ENCODE measurements around the gene PAGE1.
"Not testable (repeated sequence)": the region's sequence is repeated elsewhere in the genome, so short reads cannot be mapped to it uniquely, and the experiment has no call there.

Gene PAGE1, protein sequence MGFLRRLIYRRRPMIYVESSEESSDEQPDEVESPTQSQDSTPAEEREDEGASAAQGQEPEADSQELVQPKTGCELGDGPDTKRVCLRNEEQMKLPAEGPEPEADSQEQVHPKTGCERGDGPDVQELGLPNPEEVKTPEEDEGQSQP

DNA sequence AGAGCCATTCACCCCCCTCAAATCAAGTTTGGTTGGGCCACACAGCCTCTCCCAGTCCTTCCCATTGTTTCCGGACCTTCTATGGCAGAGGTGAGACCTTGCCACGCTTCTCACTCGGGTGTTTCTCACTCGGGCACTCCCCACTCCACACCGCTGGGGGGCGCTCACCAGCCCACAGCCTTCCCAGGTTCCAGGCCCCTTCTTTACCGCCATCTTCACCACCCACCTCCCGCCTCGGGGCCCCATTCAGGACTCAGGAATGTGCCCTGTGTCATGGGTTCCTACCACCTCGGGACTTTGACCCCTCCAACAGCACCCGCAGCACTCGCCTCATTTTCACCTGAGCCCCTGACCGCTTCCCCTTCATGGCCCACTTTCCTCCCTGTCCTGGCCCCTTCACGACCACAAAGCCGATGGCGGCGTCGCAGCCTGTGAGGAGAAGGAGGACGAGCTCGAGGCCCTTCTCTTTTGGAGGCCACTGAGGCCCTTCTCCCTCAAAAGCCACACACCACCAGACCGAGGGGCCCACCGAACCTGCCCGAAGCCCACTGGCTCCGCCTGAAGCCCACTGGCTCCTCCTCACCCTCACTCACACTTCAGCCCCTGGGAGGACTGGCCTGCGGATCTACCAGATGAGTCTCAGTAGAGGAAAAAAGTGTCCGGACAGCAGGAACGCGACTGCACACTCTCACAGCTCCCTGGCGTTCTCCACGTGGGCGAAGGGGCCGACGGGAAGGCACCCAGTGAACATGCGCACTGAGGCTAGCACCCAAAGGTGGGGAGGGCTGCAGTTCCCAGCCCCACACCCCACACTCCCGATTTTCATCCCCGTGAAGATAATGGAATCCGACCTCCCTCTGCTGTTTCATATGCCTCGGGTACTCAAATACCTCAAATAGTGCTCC lies at the start of gene PAGE1:
Gene PAGE1, minus strand, starts transcription at position 709 of the 905 bp plus-strand sequence. CDS start 1,214 bp downstream, outside the sequence.
- no peak for DNase-seq

DNA sequence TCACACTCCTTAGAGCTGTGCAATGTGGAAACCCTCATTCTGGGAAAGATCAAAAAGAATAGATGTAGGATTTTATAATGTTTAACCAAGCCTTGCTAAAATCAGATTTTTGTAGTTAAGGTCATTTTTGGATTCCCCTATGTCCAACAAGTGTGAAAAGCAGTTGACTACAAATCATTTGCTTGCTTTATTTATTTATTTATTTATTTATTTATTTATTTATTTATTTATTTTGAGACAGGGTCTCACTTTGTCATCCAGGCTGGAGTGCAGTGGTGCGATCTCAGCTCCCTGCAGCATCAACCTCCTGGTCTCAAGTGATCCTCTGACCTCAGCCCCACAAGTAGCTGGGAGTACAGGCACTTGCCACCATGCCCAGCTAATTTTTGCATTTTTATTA lies 45.7 kb upstream of the PAGE1 start:
- DNase-seq: not testable (repeated sequence)

DNA sequence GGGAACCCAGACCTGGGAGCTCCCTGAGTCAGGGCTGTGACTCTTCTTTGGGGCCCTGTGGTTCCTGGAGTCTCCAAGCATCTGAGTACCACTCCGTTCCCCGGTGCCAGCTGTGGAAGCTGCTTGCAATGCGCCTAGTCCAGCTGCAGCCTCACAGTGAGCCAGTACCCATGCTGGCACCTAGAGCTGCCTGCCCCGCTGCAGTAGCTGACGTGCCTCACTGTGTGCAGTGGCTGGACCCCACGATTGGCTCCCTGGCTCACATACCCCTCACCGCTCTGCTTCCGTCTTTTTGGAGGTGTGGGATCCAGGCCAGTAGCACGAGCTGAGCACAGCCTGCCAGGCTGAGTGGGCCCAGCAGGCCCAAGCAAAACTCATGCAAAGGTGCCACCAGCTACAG lies 32.1 kb upstream of the PAGE1 start:
- no peak for DNase-seq

DNA sequence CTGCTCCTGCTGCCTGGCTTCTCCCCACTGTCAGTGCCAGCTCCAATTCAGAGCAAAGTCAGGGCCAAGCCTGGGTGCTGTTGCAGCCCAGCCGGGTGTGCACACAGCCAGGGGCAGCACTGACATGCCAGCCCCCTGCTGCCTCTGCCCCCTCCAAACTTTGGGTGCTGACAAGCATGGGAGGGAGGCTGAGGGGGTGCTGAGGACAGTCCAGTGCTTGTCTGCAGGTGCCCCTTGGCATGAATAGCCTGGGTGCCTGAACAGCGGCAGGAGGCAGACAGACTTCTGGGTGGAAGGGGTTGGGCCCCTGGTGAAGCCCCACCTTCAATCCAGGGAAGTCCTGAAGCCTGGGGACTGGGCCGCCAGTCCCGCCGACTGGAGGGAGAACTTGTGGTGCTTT lies 31.2 kb upstream of the PAGE1 start:
- DNase-seq: no peak

GRCh38 chrX:49725923-49726904 lies 30.4 kb upstream of the PAGE1 start:
- DNase-seq: no peak

DNA sequence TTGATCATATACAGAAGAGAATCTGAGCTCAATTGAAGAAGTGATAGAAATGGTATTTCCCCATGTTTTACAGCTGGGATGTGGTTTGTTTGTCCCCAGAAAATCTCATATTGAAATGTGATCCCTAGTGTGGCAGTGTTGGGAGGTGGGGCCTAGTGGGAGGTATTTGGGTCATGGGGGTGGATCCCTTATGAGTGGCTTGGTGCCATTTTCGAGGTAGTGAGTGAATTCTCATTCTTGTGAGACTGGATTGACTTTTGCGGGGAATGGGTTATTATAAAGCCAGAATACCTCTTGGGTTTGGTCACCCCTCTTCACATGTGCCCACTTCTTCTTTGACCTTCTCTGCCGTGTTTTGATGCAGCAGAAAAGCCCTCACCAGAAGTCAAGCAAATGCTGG lies 29.6 kb upstream of the PAGE1 start:
- no peak for DNase-seq

- DNase-seq: not testable (repeated sequence)
Measured at GRCh38 chrX:49720106-49720505, 24.3 kb upstream of the PAGE1 start.

DNA sequence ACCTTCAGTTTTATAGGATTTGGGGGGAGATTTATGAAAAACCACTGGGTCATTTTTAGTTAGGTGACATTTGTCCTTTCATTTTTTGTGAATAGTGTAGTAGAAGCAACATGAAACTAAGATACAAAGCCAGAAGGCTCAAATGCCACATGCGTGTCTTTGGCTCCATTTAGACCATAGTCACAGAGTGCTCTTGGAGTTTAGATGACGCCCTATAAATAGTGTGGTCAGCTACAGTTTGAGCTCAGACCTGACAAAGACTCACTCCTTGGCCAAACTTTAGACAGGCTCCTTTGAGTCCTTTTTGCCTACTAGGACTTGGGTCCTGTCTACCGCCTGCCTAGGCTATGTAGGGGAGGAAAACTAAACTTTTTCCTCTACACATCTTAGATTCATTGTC lies 16.8 kb upstream of the PAGE1 start:
- DNase-seq: no peak

- no peak for DNase-seq
Measured at GRCh38 chrX:49710744-49711319, 15.0 kb upstream of the PAGE1 start.

- DNase-seq: no peak
Measured at GRCh38 chrX:49704691-49705404, 9.1 kb upstream of the PAGE1 start.

- no peak for DNase-seq
Measured at GRCh38 chrX:49701933-49702332, 6.1 kb upstream of the PAGE1 start.

GRCh38 chrX:49701323-49701722 lies 5.5 kb upstream of the PAGE1 start:
- DNase-seq: no peak

- no peak for DNase-seq
Measured at GRCh38 chrX:49675075-49675719, 20.6 kb downstream of the PAGE1 start.

DNA sequence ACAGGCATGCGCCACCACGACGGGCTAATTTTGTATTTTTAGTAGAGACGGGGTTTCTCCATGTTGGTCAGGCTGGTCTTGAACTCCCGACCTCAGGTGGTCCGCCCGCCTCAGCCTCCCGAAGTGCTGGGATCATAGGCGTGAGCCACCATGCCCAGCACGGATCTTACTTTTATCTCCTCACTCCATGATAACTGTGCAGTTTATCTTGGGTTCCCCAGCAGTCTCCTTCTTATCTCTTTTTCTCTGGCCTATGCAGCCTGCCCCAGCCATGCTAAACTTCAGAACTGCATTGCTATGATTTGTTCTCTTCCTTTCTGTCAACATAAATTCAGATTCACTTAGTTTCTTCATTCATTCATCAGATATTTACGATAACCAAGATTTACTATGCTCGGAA lies 22.4 kb downstream of the PAGE1 start:
- no peak for DNase-seq

DNA sequence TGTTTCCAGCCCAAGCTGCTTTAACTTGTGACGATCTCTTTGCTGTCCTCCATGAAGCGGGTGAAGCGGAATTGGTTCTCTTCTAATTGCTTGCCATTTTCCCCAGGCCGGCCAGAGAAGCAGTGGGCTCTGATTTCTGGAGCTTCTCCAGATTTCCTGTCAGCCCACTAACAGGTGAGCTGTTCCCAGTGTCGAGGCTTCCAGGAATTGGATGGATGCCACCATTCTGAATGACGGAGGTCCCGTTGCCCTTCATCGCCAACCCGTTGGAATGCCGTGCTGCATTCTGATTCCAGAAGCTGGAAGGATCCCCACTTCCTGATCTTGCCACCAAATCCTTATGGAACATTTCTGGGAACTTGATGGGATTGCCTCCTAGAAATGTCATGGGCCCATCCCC lies 31.0 kb downstream of the PAGE1 start:
- DNase-seq: no peak

- DNase-seq: no peak
Measured at GRCh38 chrX:49661881-49662280, 33.9 kb downstream of the PAGE1 start.

GRCh38 chrX:49659771-49660170 lies 36.0 kb downstream of the PAGE1 start:
- no peak for DNase-seq

GRCh38 chrX:49656533-49656932 lies 39.3 kb downstream of the PAGE1 start:
- DNase-seq: no peak

GRCh38 chrX:49644991-49645637 lies 50.7 kb downstream of the PAGE1 start:
- no peak for DNase-seq
